Renal pelvis (tissue), 3 donors: ENCODE data around the gene GPR45. TPM values are rescaled to one million over a fixed set of nuclear protein-coding genes. Genes with fewer than 3 reads are reported as not detected.

Experiments
- polyA plus RNA-seq, 3 donors: library from polyadenylated mRNA; unstranded; fragments of 120-200 nt; gene quantifications; one replicate each; pipeline ENCODE4 v1.2.1, GENCODE V29; 2013; ENCODE audit not compliant: insufficient read length in 3 of 3

Gene GPR45
- polyA plus RNA-seq, 3 donors = 0.09 to 0.22 TPM; not detected in 1

Other genes starting within 250 kb of the GPR45 start
- gene MRPS9, start 203.7 kb upstream of the GPR45 start, polyA plus RNA-seq = 10 to 100 TPM; 48.0 to 52.7 (median 49.9) TPM
- 10 to 100 TPM; 15.0 to 17.5 (median 17.0) TPM for gene TGFBRAP1, start 88.0 kb downstream of the GPR45 start, polyA plus RNA-seq
- gene C2orf49, start 95.8 kb downstream of the GPR45 start, polyA plus RNA-seq = 10 to 100 TPM; 19.1 to 26.5 (median 24.0) TPM
- 10 to 100 TPM; 20.0 to 30.1 (median 28.2) TPM for gene FHL2, start 157.3 kb downstream of the GPR45 start, polyA plus RNA-seq